Adrenal gland (tissue), 5 donors: Measurements from ENCODE around the gene DIAPH2.

Source experiments
- POLR2A ChIP-seq, 2 donors: fragments of 450-650 bp; IDR thresholded peaks; one replicate each; pipeline ENCODE4 v1.6.1; 2017; ENCODE audit warnings: antibody characterized with exemption in 2 of 2, mild to moderate bottlenecking in 2 of 2, moderate library complexity in 1 of 2
- TF ChIP-seq, protein P1 (sequence below), 6 experiments: fragments of 450-650 bp in 4 of 6; fragments of 200-600 bp in 2 of 6; sonication (generic) in 1 of 6; IDR thresholded peaks; 1 replicate in 5 of 6; 2 replicates in 1 of 6; pipeline versions ENCODE4 v1.5.1 to v1.8.0; 2016 to 2021; ENCODE audit warnings: antibody characterized with exemption in 6 of 6, mild to moderate bottlenecking in 2 of 6, moderate library complexity in 1 of 6
- donor health status: DM: no; HTN: no; CAD: no.

- TF ChIP-seq, protein P1, sequence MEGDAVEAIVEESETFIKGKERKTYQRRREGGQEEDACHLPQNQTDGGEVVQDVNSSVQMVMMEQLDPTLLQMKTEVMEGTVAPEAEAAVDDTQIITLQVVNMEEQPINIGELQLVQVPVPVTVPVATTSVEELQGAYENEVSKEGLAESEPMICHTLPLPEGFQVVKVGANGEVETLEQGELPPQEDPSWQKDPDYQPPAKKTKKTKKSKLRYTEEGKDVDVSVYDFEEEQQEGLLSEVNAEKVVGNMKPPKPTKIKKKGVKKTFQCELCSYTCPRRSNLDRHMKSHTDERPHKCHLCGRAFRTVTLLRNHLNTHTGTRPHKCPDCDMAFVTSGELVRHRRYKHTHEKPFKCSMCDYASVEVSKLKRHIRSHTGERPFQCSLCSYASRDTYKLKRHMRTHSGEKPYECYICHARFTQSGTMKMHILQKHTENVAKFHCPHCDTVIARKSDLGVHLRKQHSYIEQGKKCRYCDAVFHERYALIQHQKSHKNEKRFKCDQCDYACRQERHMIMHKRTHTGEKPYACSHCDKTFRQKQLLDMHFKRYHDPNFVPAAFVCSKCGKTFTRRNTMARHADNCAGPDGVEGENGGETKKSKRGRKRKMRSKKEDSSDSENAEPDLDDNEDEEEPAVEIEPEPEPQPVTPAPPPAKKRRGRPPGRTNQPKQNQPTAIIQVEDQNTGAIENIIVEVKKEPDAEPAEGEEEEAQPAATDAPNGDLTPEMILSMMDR (IDR thresholded peaks at IDR 0.05): no peak
- no peak for TF ChIP-seq POLR2A (IDR thresholded peaks at IDR 0.05)
Observed at GRCh38 chrX:96756491-96756890, 71.8 kb downstream of the DIAPH2 start.
